MCF 10A (cell line): ENCODE results near the gene RBM26. TPM values are rescaled to one million over a fixed set of nuclear protein-coding genes. Genes with fewer than 3 reads are reported as not detected.

Experiments used
- BruUV-seq: library from RNA; stranded (reverse); fragments of 400-500 nt; replicated peaks from 2 replicates; lab custom pipeline; 2021; lab: Mats Ljungman, UMichigan
- CTCF ChIA-PET: fragments of 300-600 bp; sonication (Branson Sonifier 250); formaldehyde crosslinking; extraction: SDS; loops from one replicate; lab custom pipeline; 2021; ENCODE audit warnings: antibody characterized with exemption, inconsistent platforms; lab: Yijun Ruan, JAX
- POLR2A ChIA-PET: fragments of 300-600, 350-650 bp; sonication (Branson Sonifier 250); formaldehyde crosslinking; extraction: SDS; loops from one replicate; lab custom pipeline; 2020; ENCODE audit warnings: antibody characterized with exemption, inconsistent platforms; lab: Yijun Ruan, JAX
- DNase-seq: peaks from one replicate; pipeline ENCODE4 v3.0.0-alpha.2; 2018; ENCODE audit not compliant: unreplicated experiment
- H3K27ac Mint-ChIP-seq: one replicate; pipeline ENCODE4 v1.8.0; 2022; ENCODE audit warnings: mild to moderate bottlenecking, low read depth, mixed read lengths; ENCODE audit not compliant: unreplicated experiment
- H3K27me3 Mint-ChIP-seq: one replicate; pipeline ENCODE4 v1.8.0; 2022; ENCODE audit warnings: mixed read lengths; ENCODE audit not compliant: insufficient read depth, unreplicated experiment
- H3K36me3 Mint-ChIP-seq: one replicate; pipeline ENCODE4 v1.8.0; 2022; ENCODE audit warnings: mild to moderate bottlenecking, moderate library complexity, mixed read lengths; ENCODE audit not compliant: insufficient read depth, unreplicated experiment
- H3K4me1 Mint-ChIP-seq: one replicate; pipeline ENCODE4 v1.8.0; 2022; ENCODE audit warnings: mixed read lengths; ENCODE audit not compliant: insufficient read depth, unreplicated experiment
- H3K4me3 Mint-ChIP-seq: one replicate; pipeline ENCODE4 v1.8.0; 2022; ENCODE audit warnings: mild to moderate bottlenecking, moderate library complexity, mixed read lengths; ENCODE audit not compliant: unreplicated experiment
- H3K9me3 Mint-ChIP-seq: one replicate; pipeline ENCODE4 v1.8.0; 2022; ENCODE audit warnings: mixed read lengths; ENCODE audit not compliant: unreplicated experiment
- intact Hi-C: fragments of 100-400 bp; cut with micrococcal nuclease; formaldehyde crosslinking; loops from 2 replicates; pipeline ENCODE4 v1.14.1; 2022
- total RNA-seq: library from RNA; stranded (reverse); gene quantifications from 2 replicates; pipeline ENCODE4 v1.2.3, GENCODE V29; 2022
- TF ChIP-seq, protein P1 (sequence below): fragments of 200-600 bp; IDR thresholded peaks from one replicate; pipeline ENCODE4 v1.8.0; 2022; ENCODE audit warnings: antibody characterized with exemption, mild to moderate bottlenecking; ENCODE audit not compliant: unreplicated experiment

The RBM26 gene
- total RNA-seq, 1 experiment from 2014 or later: 72.6 TPM

DNA sequence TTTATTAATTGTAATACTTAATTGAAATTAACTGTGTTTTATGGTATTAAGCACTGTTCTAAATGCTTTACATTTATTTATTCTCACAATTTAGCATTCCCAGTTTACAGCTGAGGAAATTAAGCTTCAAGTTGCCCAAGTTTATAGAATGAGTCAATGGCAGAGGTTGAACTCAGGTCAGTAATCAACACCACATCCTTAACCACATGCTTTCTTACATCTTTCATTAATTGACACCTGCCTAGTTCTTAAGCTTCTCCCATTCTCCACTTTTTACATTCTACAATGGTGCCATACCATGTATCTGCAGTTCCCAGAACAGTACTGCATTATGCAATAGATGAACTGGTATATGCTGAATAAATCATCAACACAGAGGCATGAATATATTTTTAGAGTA lies 11.7 kb upstream of the RBM26 start:
- TF ChIP-seq, protein P1, sequence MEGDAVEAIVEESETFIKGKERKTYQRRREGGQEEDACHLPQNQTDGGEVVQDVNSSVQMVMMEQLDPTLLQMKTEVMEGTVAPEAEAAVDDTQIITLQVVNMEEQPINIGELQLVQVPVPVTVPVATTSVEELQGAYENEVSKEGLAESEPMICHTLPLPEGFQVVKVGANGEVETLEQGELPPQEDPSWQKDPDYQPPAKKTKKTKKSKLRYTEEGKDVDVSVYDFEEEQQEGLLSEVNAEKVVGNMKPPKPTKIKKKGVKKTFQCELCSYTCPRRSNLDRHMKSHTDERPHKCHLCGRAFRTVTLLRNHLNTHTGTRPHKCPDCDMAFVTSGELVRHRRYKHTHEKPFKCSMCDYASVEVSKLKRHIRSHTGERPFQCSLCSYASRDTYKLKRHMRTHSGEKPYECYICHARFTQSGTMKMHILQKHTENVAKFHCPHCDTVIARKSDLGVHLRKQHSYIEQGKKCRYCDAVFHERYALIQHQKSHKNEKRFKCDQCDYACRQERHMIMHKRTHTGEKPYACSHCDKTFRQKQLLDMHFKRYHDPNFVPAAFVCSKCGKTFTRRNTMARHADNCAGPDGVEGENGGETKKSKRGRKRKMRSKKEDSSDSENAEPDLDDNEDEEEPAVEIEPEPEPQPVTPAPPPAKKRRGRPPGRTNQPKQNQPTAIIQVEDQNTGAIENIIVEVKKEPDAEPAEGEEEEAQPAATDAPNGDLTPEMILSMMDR: no peak
- Mint-ChIP-seq H3K27ac (no peak overlapping the region), H3K4me1 (no peaks in the 10 kb centered on the region), H3K27me3 (no peaks in the 10 kb centered on the region), H3K4me3 (no peak overlapping the region), H3K36me3 (no peaks in the 10 kb centered on the region), H3K9me3 (no peaks in the 10 kb centered on the region)
- no TSS peak for BruUV-seq
- CTCF ChIA-PET: interaction anchor here (0.6 to 1.7 kb wide), 2 partner anchors 121 to 258 kb away, joined by 3 to 6 read pairs; no protein-coding TSS in a partner anchor
- POLR2A ChIA-PET: interaction anchor here (0.7 kb wide), 1 partner anchor 19 kb away, joined by 3 read pairs; no protein-coding TSS in a partner anchor
- no peak for DNase-seq
- intact Hi-C loops: no loop called here

DNA sequence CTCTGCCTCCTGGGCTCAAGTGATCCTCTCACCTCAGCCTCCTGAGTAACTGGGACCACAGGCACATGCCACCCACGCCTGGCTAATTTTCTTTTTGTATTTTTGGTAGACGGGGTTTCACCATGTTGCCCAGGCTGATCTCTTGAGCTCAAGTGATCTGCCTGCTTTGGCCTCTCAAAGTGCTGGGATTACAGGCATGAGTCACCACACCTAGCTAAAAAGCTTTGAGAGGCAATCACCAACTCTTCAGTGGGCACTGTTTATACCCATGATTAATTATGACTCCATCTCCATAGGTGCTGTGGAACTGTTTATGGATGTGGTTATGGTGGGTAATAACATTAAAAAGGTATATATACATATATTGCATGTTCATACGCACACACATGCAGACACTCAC lies 7.5 kb upstream of the RBM26 start:
- BruUV-seq: no TSS peak
- Mint-ChIP-seq H3K27me3 (no peaks in the 10 kb centered on the region), H3K4me1 (no peaks in the 10 kb centered on the region), H3K4me3 (no peak overlapping the region), H3K36me3 (no peaks in the 10 kb centered on the region), H3K27ac (no peak overlapping the region), H3K9me3 (no peaks in the 10 kb centered on the region)
- ChIA-PET POLR2A (interaction anchor here (1.5 to 2.5 kb wide), 3 partner anchors 10 to 70 kb away, joined by 4 to 7 read pairs (median 5); no protein-coding TSS in a partner anchor), CTCF (interaction anchor here (0.6 to 1.2 kb wide), 3 partner anchors 11 to 99 kb away, joined by 3 to 5 read pairs (median 4); no protein-coding TSS in a partner anchor)
- TF ChIP-seq, protein P1: no peak
- intact Hi-C loops: no loop called here
- no peak for DNase-seq

DNA sequence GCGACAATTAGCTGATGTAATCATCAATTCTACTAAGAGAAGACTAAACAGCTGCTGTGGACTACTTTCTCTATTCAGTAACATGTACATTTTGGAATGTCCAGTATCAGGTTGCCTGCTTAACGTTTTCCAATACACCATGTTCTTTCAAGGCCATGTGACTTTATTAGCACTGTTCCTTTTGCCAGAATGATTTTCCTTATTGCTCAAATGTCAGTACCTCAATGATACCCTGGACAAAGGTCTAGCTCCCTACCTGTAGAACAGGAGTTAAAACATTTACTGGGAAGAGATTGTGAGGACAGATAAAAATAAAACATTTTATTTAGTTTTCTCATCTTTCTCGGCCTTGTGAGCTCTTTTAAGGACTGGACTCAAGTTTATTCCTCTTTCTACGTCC lies 3.8 kb upstream of the RBM26 start:
- no peaks in the 10 kb centered on the region for H3K36me3 Mint-ChIP-seq
- TF ChIP-seq, protein P1: no peak
- intact Hi-C loops: loop anchor here (5.0 kb wide), 1 partner anchor 72 kb away; the partner anchor contains the start of gene NDFIP2
- BruUV-seq: no TSS peak
- H3K9me3 Mint-ChIP-seq: no peaks in the 10 kb centered on the region
- H3K4me3 Mint-ChIP-seq: no peak overlapping the region
- H3K4me1 Mint-ChIP-seq: peaks cover 16% of the 10 kb centered on the region
- ChIA-PET POLR2A (interaction anchor here (0.7 to 1.5 kb wide), 4 partner anchors 10 to 195 kb away, joined by 3 to 5 read pairs (median 4); no protein-coding TSS in a partner anchor), CTCF (interaction anchor here (1.2 to 3.1 kb wide), 2 partner anchors 14 to 68 kb away, joined by 4 to 18 read pairs; no protein-coding TSS in a partner anchor)
- no peak for DNase-seq
- no peak overlapping the region for H3K27ac Mint-ChIP-seq
- no peaks in the 10 kb centered on the region for H3K27me3 Mint-ChIP-seq

DNA sequence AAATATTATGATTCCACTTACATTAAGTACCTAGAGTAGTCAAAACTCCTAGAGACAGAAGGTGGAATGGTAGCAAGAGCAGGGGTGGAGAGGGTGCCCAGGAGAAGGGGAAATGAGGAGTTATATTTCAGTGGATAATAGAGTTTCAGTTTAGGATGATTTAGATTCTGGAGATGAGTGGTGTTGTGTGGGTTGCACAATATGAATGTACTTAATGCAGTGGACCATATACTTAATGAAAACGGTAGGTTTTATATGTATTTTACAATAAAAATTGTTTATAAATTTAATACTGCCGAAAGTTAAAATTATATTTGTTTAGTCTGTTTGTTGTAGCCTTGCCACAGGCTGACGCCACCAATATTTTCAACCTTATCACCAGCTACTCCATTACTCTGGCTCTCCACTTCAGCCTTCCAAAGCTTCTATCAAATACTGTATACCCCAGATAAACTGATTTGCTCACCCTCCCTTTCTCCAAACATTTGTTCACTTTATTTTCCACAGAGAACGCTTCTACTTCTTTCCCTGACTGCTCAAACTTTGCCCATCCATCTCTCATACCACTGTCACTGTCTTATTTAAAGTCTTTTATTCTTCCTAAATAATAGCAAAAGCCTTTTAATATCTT lies 1.4 kb upstream of the RBM26 start:
- Mint-ChIP-seq H3K27ac (peak overlapping the region; percentile 91), H3K36me3 (peaks cover 3% of the 10 kb centered on the region), H3K27me3 (no peaks in the 10 kb centered on the region), H3K4me3 (no peak overlapping the region), H3K4me1 (peaks cover 20% of the 10 kb centered on the region), H3K9me3 (no peaks in the 10 kb centered on the region)
- ChIA-PET POLR2A (interaction anchor here (0.6 to 6.9 kb wide), 10 partner anchors 8 to 1229 kb away, joined by 3 to 126 read pairs (median 4); partner anchors contain the start of gene NDFIP2), CTCF (interaction anchor here (2.9 kb wide), 1 partner anchor 17 kb away, joined by 19 read pairs; no protein-coding TSS in a partner anchor)
- intact Hi-C loops: loop anchor here (5.0 kb wide), 1 partner anchor 75 kb away; the partner anchor contains the start of gene NDFIP2
- DNase-seq: peak; percentile 9
- TF ChIP-seq, protein P1: no peak
- no TSS peak for BruUV-seq
